WTC11 (cell line): ENCODE data around the gene OTOS. TPM values are rescaled to one million over a fixed set of nuclear protein-coding genes. Genes with fewer than 3 reads are reported as not detected.

ENCODE experiments used
- ATAC-seq: fragments of 200-7000 bp; cut with Tn5 transposase; 2 replicates; pipeline ENCODE4 v1.10.0; 2021; ENCODE audit warnings: mild to moderate bottlenecking, moderate library complexity
- CTCF ChIA-PET: fragments of 300-600 bp; sonication (Branson Sonifier 250); formaldehyde crosslinking; loops from one replicate; lab custom pipeline; 2021; ENCODE audit warnings: antibody characterized with exemption; lab: Charles Lee
- POLR2A ChIA-PET: fragments of 350-600 bp; sonication (Branson Sonifier 250); formaldehyde crosslinking; loops from one replicate; lab custom pipeline; 2021; ENCODE audit warnings: antibody characterized with exemption; lab: Charles Lee
- DNase-seq: peaks from one replicate; pipeline ENCODE4 v3.0.0; 2021; ENCODE audit warnings: low spot score
- H3K27ac Mint-ChIP-seq: 2 replicates; pipeline ENCODE4 v1.8.0; 2021; ENCODE audit warnings: mixed read lengths
- H3K27me3 Mint-ChIP-seq: 2 replicates; pipeline ENCODE4 v1.8.0; 2021; ENCODE audit warnings: low read depth, mild to moderate bottlenecking, moderate library complexity, mixed read lengths
- H3K36me3 Mint-ChIP-seq: 2 replicates; pipeline ENCODE4 v1.8.0; 2021; ENCODE audit warnings: mixed read lengths
- H3K4me1 Mint-ChIP-seq: 2 replicates; pipeline ENCODE4 v1.8.0; 2022; ENCODE audit warnings: mixed read lengths
- H3K4me3 Mint-ChIP-seq: 2 replicates; pipeline ENCODE4 v1.8.0; 2021; ENCODE audit warnings: mild to moderate bottlenecking, moderate library complexity, mixed read lengths
- H3K9me3 Mint-ChIP-seq: 2 replicates; pipeline ENCODE4 v1.8.0; 2021; ENCODE audit warnings: mixed read lengths
- AFF4 ChIP-seq: sonication (generic); formaldehyde crosslinking; IDR thresholded peaks from 2 replicates; pipeline ENCODE4 v1.8.1; 2023; ENCODE audit warnings: mild to moderate bottlenecking, missing genetic modification reagents, borderline replicate concordance
- AR ChIP-seq: fragments of 250-450 bp; sonication (Bioruptor Pico); IDR thresholded peaks from 2 replicates; pipeline ENCODE4 v1.9.0; 2021; ENCODE audit warnings: mild to moderate bottlenecking
- CREM ChIP-seq: sonication (generic); formaldehyde crosslinking; IDR thresholded peaks from 2 replicates; pipeline ENCODE4 v1.8.1; 2022; ENCODE audit warnings: mild to moderate bottlenecking, missing genetic modification reagents, moderate library complexity
- ETV6 ChIP-seq: sonication (generic); formaldehyde crosslinking; IDR thresholded peaks from 2 replicates; pipeline ENCODE4 v1.8.1; 2022; ENCODE audit warnings: mild to moderate bottlenecking, missing genetic modification reagents
- JAZF1 ChIP-seq: fragments of 250-450 bp; sonication (Bioruptor Pico); IDR thresholded peaks from 2 replicates; pipeline ENCODE4 v1.9.0; 2021; ENCODE audit warnings: moderate library complexity, mild to moderate bottlenecking, inconsistent platforms
- JUN ChIP-seq: sonication (generic); formaldehyde crosslinking; IDR thresholded peaks from 2 replicates; pipeline ENCODE4 v1.8.0; 2023; ENCODE audit warnings: mild to moderate bottlenecking, missing genetic modification reagents
- KAT7 ChIP-seq: sonication (generic); formaldehyde crosslinking; IDR thresholded peaks from 2 replicates; pipeline ENCODE4 v1.8.1; 2023; ENCODE audit warnings: missing genetic modification reagents, mild to moderate bottlenecking, borderline replicate concordance
- PRDM15 ChIP-seq: sonication (generic); formaldehyde crosslinking; IDR thresholded peaks from 2 replicates; pipeline ENCODE4 v1.8.0; 2022; ENCODE audit warnings: missing genetic modification reagents
- PRRX2 ChIP-seq: fragments of 250-450 bp; sonication (Bioruptor Pico); IDR thresholded peaks from 2 replicates; pipeline ENCODE4 v1.8.0; 2021; ENCODE audit warnings: mild to moderate bottlenecking
- TCF7 ChIP-seq: sonication (generic); formaldehyde crosslinking; IDR thresholded peaks from 2 replicates; pipeline ENCODE4 v1.8.0; 2022; ENCODE audit warnings: mild to moderate bottlenecking, low read depth, missing genetic modification reagents, moderate library complexity
- TP53 ChIP-seq: sonication (generic); formaldehyde crosslinking; IDR thresholded peaks from 2 replicates; pipeline ENCODE4 v1.8.1; 2023; ENCODE audit warnings: mild to moderate bottlenecking, missing genetic modification reagents
- USF2 ChIP-seq: sonication (generic); formaldehyde crosslinking; IDR thresholded peaks from 2 replicates; pipeline ENCODE4 v1.8.1; 2023; ENCODE audit warnings: mild to moderate bottlenecking, missing genetic modification reagents, moderate library complexity
- ZBTB21 ChIP-seq: sonication (generic); formaldehyde crosslinking; IDR thresholded peaks from 2 replicates; pipeline ENCODE4 v1.8.1; 2023; ENCODE audit warnings: mild to moderate bottlenecking, missing genetic modification reagents, borderline replicate concordance
- ZNF138 ChIP-seq: sonication (generic); formaldehyde crosslinking; conservative IDR thresholded peaks from 2 replicates; pipeline ENCODE4 v1.8.1; 2022; ENCODE audit warnings: mild to moderate bottlenecking, moderate library complexity, missing genetic modification reagents
- ZNF317 ChIP-seq: sonication (generic); formaldehyde crosslinking; IDR thresholded peaks from 2 replicates; pipeline ENCODE4 v1.8.1; 2023; ENCODE audit warnings: low read depth, mild to moderate bottlenecking, moderate library complexity, missing genetic modification reagents, borderline replicate concordance
- ZNF423 ChIP-seq: fragments of 250-450 bp; sonication (Bioruptor Pico); IDR thresholded peaks from 2 replicates; pipeline ENCODE4 v2.1.2; 2022; ENCODE audit warnings: mild to moderate bottlenecking, moderate library complexity
- ZNF512 ChIP-seq: sonication (generic); formaldehyde crosslinking; IDR thresholded peaks from 2 replicates; pipeline ENCODE4 v1.8.1; 2022; ENCODE audit warnings: missing genetic modification reagents, borderline replicate concordance
- total RNA-seq: library from RNA; stranded (reverse); gene quantifications from 3 replicates; pipeline ENCODE4 v1.2.3, GENCODE V29; 2021

OTOS gene
- total RNA-seq, 1 experiment from 2014 or later: not detected

GRCh38 chr2:240126731-240127130, 13.7 kb downstream of the OTOS start:
- ATAC-seq: no peak
- POLR2A ChIA-PET: interaction anchor here (0.6 kb wide), 1 partner anchor 101 kb away, joined by 11 read pairs; no protein-coding TSS in a partner anchor
- CTCF ChIA-PET: interaction anchor here (1.1 kb wide), 1 partner anchor 65 kb away, joined by 3 read pairs; no protein-coding TSS in a partner anchor

More at GRCh38 chr2:240126731-240127130, 13.7 kb downstream of the OTOS start:
- no peak for TF ChIP-seq KAT7 (CRISPR knock-in tag)
- TF ChIP-seq JUN (CRISPR knock-in tag): no peak
- TF ChIP-seq TCF7 (CRISPR knock-in tag): no peak
- no peak for TF ChIP-seq ZNF512 (CRISPR knock-in tag)
- TF ChIP-seq ZNF423: no peak
- no peak for TF ChIP-seq ZNF317 (CRISPR knock-in tag)
- no peak for TF ChIP-seq ETV6 (CRISPR knock-in tag)
- no peak for TF ChIP-seq JAZF1 (CRISPR knock-in tag)
- TF ChIP-seq ZBTB21 (CRISPR knock-in tag): no peak
- no peak for TF ChIP-seq PRRX2
- no peak for TF ChIP-seq ZNF138 (CRISPR knock-in tag)
- no peak for TF ChIP-seq PRDM15 (CRISPR knock-in tag)
- no peak for TF ChIP-seq AFF4
- no peak for TF ChIP-seq TP53 (CRISPR knock-in tag)
- TF ChIP-seq AR (CRISPR knock-in tag): no peak
- no peak for TF ChIP-seq USF2 (CRISPR knock-in tag)
- no peak for TF ChIP-seq CREM (CRISPR knock-in tag)
- TF ChIP-seq, all 79 proteins: peak for 0
- Mint-ChIP-seq H3K4me3 (no peak overlapping the region), H3K27me3 (no peaks in the 10 kb centered on the region), H3K27ac (no peak overlapping the region), H3K36me3 (peaks cover 41% of the 10 kb centered on the region), H3K9me3 (no peaks in the 10 kb centered on the region), H3K4me1 (no peaks in the 10 kb centered on the region)
- DNase-seq: no peak
